A673 (cell line): ENCODE measurements around the gene SUMF1.

Experiments
- EZH2 ChIP-seq: fragments of 200-600 bp; sonication (generic); IDR thresholded peaks from 2 replicates; pipeline ENCODE4 v1.6.1; 2017; ENCODE audit warnings: borderline replicate concordance, low read depth, mild to moderate bottlenecking, mixed read lengths, antibody characterized with exemption, low read length; ENCODE audit not compliant: poor library complexity, severe bottlenecking
- TF ChIP-seq, protein P1 (sequence below): fragments of 300-800, 200-600 bp; sonication (generic); conservative IDR thresholded peaks from 2 replicates; pipeline ENCODE4 v1.5.1; 2017; ENCODE audit warnings: low read depth, mild to moderate bottlenecking, antibody characterized with exemption, low read length, moderate library complexity, mixed read lengths

- TF ChIP-seq, protein P1, sequence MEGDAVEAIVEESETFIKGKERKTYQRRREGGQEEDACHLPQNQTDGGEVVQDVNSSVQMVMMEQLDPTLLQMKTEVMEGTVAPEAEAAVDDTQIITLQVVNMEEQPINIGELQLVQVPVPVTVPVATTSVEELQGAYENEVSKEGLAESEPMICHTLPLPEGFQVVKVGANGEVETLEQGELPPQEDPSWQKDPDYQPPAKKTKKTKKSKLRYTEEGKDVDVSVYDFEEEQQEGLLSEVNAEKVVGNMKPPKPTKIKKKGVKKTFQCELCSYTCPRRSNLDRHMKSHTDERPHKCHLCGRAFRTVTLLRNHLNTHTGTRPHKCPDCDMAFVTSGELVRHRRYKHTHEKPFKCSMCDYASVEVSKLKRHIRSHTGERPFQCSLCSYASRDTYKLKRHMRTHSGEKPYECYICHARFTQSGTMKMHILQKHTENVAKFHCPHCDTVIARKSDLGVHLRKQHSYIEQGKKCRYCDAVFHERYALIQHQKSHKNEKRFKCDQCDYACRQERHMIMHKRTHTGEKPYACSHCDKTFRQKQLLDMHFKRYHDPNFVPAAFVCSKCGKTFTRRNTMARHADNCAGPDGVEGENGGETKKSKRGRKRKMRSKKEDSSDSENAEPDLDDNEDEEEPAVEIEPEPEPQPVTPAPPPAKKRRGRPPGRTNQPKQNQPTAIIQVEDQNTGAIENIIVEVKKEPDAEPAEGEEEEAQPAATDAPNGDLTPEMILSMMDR: no peak
- no peak for TF ChIP-seq EZH2
These were observed 41.2 kb upstream of the SUMF1 start for GRCh38 chr3:4508048-4508981.
